NCI-H524 (cell line): Measurements from ENCODE around the gene SESN3.

Experiments
- DNase-seq, 2 experiments: peaks; one replicate each; lab custom pipeline; 2025; lab: John Stamatoyannopoulos, UW

Gene SESN3

GRCh38 chr11:95123556-95123955, 107.4 kb downstream of the SESN3 start:
- DNase-seq: no peak

GRCh38 chr11:95121698-95122097, 109.3 kb downstream of the SESN3 start:
- peak in 1 of 2 experiments; percentile 63 for DNase-seq

- DNase-seq: no peak
These were observed 111.5 kb downstream of the SESN3 start for GRCh38 chr11:95119361-95120060.

- DNase-seq: no peak
These were observed 115.4 kb downstream of the SESN3 start for GRCh38 chr11:95115597-95115996.
